Tibial nerve (tissue), 3 donors: ENCODE measurements around the gene SH3RF3.

Experiments
- CTCF ChIP-seq, 5 experiments: fragments of 200-600 bp in 3 of 5; fragments of 450-650 bp in 2 of 5; sonication (generic) in 3 of 5; IDR thresholded peaks; one replicate each; pipeline ENCODE4 v1.5.1; 2016 to 2019; ENCODE audit warnings: antibody characterized with exemption in 5 of 5, mild to moderate bottlenecking in 3 of 5, moderate library complexity in 2 of 5
- POLR2A ChIP-seq, 2 donors: fragments of 450-650 bp; IDR thresholded peaks; one replicate each; pipeline ENCODE4 v1.6.1; 2017; ENCODE audit warnings: antibody characterized with exemption in 2 of 2, mild to moderate bottlenecking in 2 of 2, moderate library complexity in 2 of 2

- no peak for TF ChIP-seq POLR2A (IDR thresholded peaks at IDR 0.05)
- no peak for TF ChIP-seq CTCF (IDR thresholded peaks at IDR 0.05)
Measured at GRCh38 chr2:109527846-109528705, 399.1 kb downstream of the SH3RF3 start.
